Stimulated activated CD4-positive, alpha-beta T cell treated with anti-CD3 and anti-CD28 coated beads, Interleukin-4, amount 100 ng/mL, for 48 hours (primary cell): ENCODE results near the gene IDI1.
"Not testable (repeated sequence)": the region's sequence is repeated elsewhere in the genome, so short reads cannot be mapped to it uniquely, and the experiment has no call there.

ENCODE experiments used
- DNase-seq, 2 donors: peaks; one replicate each; pipeline ENCODE4 v3.0.0-alpha.2; 2020; ENCODE audit warnings: low read depth in 2 of 2

The IDI1 gene

GRCh38 chr10:1034758-1035157 lies 14.2 kb downstream of the IDI1 start:
- DNase-seq: no peak

GRCh38 chr10:1033601-1034000 lies 15.3 kb downstream of the IDI1 start:
- DNase-seq: no peak

GRCh38 chr10:1029838-1030237 lies 19.1 kb downstream of the IDI1 start:
- no peak for DNase-seq

- DNase-seq: no peak
Measured at GRCh38 chr10:1026578-1026977, 22.3 kb downstream of the IDI1 start.

- DNase-seq: no peak
Measured at GRCh38 chr10:1025683-1026082, 23.2 kb downstream of the IDI1 start, which contains the start of gene IDI2. Gene IDI2, minus strand, starts transcription at chr10:1025859. Its CDS starts 1,136 bp downstream, at chr10:1024723.

GRCh38 chr10:1024103-1024502 lies 24.8 kb downstream of the IDI1 start:
- no peak for DNase-seq

GRCh38 chr10:1022413-1022812 lies 26.5 kb downstream of the IDI1 start:
- no peak for DNase-seq

- DNase-seq: no peak
Measured at GRCh38 chr10:1020958-1021357, 28.0 kb downstream of the IDI1 start.

- DNase-seq: no peak
Measured at GRCh38 chr10:1020460-1020859, 28.5 kb downstream of the IDI1 start.

GRCh38 chr10:1019362-1019761 lies 29.6 kb downstream of the IDI1 start:
- DNase-seq: no peak

GRCh38 chr10:1015688-1016087 lies 33.2 kb downstream of the IDI1 start:
- DNase-seq: no peak

GRCh38 chr10:1011696-1012095 lies 37.2 kb downstream of the IDI1 start:
- DNase-seq: no peak

GRCh38 chr10:1010703-1011102 lies 38.2 kb downstream of the IDI1 start:
- DNase-seq: no peak

- DNase-seq: not testable (repeated sequence)
Measured at GRCh38 chr10:1009947-1010346, 39.0 kb downstream of the IDI1 start.

GRCh38 chr10:1009071-1009494 lies 39.8 kb downstream of the IDI1 start:
- DNase-seq: no peak

- DNase-seq: no peak
Measured at GRCh38 chr10:1007583-1007982, 41.3 kb downstream of the IDI1 start.

- DNase-seq: no peak
Measured at GRCh38 chr10:1006573-1006972, 42.3 kb downstream of the IDI1 start.

- no peak for DNase-seq
Measured at GRCh38 chr10:1003884-1004670, 44.8 kb downstream of the IDI1 start.

- no peak for DNase-seq
Measured at GRCh38 chr10:1002425-1003006, 46.4 kb downstream of the IDI1 start.

- DNase-seq: no peak
Measured at GRCh38 chr10:997266-998022, 51.5 kb downstream of the IDI1 start.

- no peak for DNase-seq
Measured at GRCh38 chr10:996031-996430, 52.9 kb downstream of the IDI1 start.

- DNase-seq: no peak
Measured at GRCh38 chr10:995559-995926, 53.4 kb downstream of the IDI1 start.
